ENCODE results near the gene ACRBP. TPM values are rescaled to one million over a fixed set of nuclear protein-coding genes. Genes with fewer than 3 reads are reported as not detected.

The ACRBP gene
- total RNA-seq, 1 experiment from 2014 or later = 1.3 TPM

GRCh38 chr12:6631549-6631961 lies 15.7 kb downstream of the ACRBP start:
- no CpG with 5 or more reads among the region's 3 CpGs for WGBS (ENCODE audit: extremely low coverage, insufficient read length, low lambda C conversion rate)
- H3K27ac Mint-ChIP-seq = 0 out of 7 replicates have a peak overlapping the region, but pooled peaks of 1 of the 3 experiments have one; percentile 14
- H3K14ac ChIP-seq (ENCODE audit: insufficient read depth, low read length) = 0 out of 2 replicates have a peak overlapping the region, but pooled peaks have one; percentile 19

More at GRCh38 chr12:6631549-6631961, 15.7 kb downstream of the ACRBP start:
- no peak for TF ChIP-seq CTCF (conservative IDR thresholded peaks at IDR 0.05)
- Histone ChIP-seq H3K4ac (ENCODE audit: low read depth, low read length) (no peak overlapping the region), H2BK120ac (ENCODE audit: low read depth, low read length, poor library complexity, severe bottlenecking) (no peak overlapping the region), H4K8ac (replicated peaks; ENCODE audit: insufficient read length, low read depth, low read length) (no peak overlapping the region), H4K91ac (ENCODE audit: insufficient read length, low read depth, low read length) (no peak overlapping the region), H3K4me2 (ENCODE audit: insufficient read depth, insufficient read length, low read length) (no peak overlapping the region), H3K79me2 (ENCODE audit: insufficient read depth, low read length) (no peaks in the 10 kb centered on the region), H3K79me1 (ENCODE audit: insufficient read depth, low read depth, low read length, poor library complexity, severe bottlenecking) (no peaks in the 10 kb centered on the region), H2BK15ac (ENCODE audit: low read depth, low read length) (no peak overlapping the region), H3K27ac (ENCODE audit: insufficient read length, low read depth, low read length) (no peak overlapping the region), H2BK12ac (ENCODE audit: insufficient read length, low read depth, low read length) (no peak overlapping the region), H3T11ph (ENCODE audit: low read length) (no peak overlapping the region), H3K9ac (ENCODE audit: extremely low read depth, insufficient read length, low read length) (no peak overlapping the region), H2AFZ (ENCODE audit: low read length) (no peak overlapping the region), H2AK5ac (ENCODE audit: insufficient read length, low read length) (no peak overlapping the region), H2BK5ac (ENCODE audit: insufficient read length, low read length) (no peak overlapping the region), H3K23me2 (ENCODE audit: insufficient read length, low read depth, low read length, poor library complexity, severe bottlenecking) (no peaks in the 10 kb centered on the region), H3K27me3 (ENCODE audit: insufficient read depth, low read length) (no peaks in the 10 kb centered on the region), H3K9me3 (ENCODE audit: control insufficient read depth, low read depth, low read length) (no peaks in the 10 kb centered on the region), H3K23ac (ENCODE audit: insufficient read length, low read depth, low read length) (no peak overlapping the region), H3K18ac (ENCODE audit: insufficient read length, low read depth, low read length) (no peak overlapping the region), H4K20me1 (ENCODE audit: control insufficient read depth, insufficient read depth, insufficient read length) (no peaks in the 10 kb centered on the region), H2BK20ac (ENCODE audit: low read depth, low read length, poor library complexity, severe bottlenecking) (no peak overlapping the region), H4K5ac (ENCODE audit: insufficient read length, low read depth, low read length) (no peak overlapping the region), H3K56ac (ENCODE audit: insufficient read length, low read depth, low read length) (no peak overlapping the region), H3K4me1 (ENCODE audit: insufficient read depth, low read length) (no peaks in the 10 kb centered on the region)
- Mint-ChIP-seq H3K9me3 (no peaks in the 10 kb centered on the region), H3K36me3 (ENCODE audit: insufficient read depth in 1 of 3, low read depth in 3 of 3) (no peaks in the 10 kb centered on the region), H3K4me1 (peaks cover 19 to 30% of the 10 kb centered on the region in 2 experiments), H3K27me3 (ENCODE audit: low read depth) (peaks cover 13% of the 10 kb centered on the region), H3K4me3 (no peak overlapping the region)
- no peak for DNase-seq
